Measurements from ENCODE around the gene ST8SIA1.
"Not testable (repeated sequence)": the region's sequence is repeated elsewhere in the genome, so short reads cannot be mapped to it uniquely, and the experiment has no call there.

Gene ST8SIA1

GRCh38 chr12:22160396-22161003 is 174.0 kb downstream of the ST8SIA1 start:
- DNase-seq = no peak

- DNase-seq = not testable (repeated sequence)
These were observed 185.2 kb downstream of the ST8SIA1 start for GRCh38 chr12:22149286-22149685.

- not testable (repeated sequence) for DNase-seq
These were observed 187.8 kb downstream of the ST8SIA1 start for GRCh38 chr12:22146686-22147085.

Data from activated gamma-delta T cell (primary cell).